Islet of Langerhans (tissue), 1 donor: Measurements from ENCODE around the gene NLRP5.
"Not testable (repeated sequence)": the region's sequence is repeated elsewhere in the genome, so short reads cannot be mapped to it uniquely, and the experiment has no call there.

ENCODE experiments used
- FAIRE-seq: peaks from one replicate; lab custom pipeline; 2011; peaks lifted over from hg19 to GRCh38; lab: Jason Lieb, UNC

NLRP5 gene

GRCh38 chr19:56076498-56076897 is 89.9 kb downstream of the NLRP5 start:
- FAIRE-seq = peak; percentile 45

- FAIRE-seq = no peak
Measured at GRCh38 chr19:56079609-56080008, 93.0 kb downstream of the NLRP5 start.

DNA sequence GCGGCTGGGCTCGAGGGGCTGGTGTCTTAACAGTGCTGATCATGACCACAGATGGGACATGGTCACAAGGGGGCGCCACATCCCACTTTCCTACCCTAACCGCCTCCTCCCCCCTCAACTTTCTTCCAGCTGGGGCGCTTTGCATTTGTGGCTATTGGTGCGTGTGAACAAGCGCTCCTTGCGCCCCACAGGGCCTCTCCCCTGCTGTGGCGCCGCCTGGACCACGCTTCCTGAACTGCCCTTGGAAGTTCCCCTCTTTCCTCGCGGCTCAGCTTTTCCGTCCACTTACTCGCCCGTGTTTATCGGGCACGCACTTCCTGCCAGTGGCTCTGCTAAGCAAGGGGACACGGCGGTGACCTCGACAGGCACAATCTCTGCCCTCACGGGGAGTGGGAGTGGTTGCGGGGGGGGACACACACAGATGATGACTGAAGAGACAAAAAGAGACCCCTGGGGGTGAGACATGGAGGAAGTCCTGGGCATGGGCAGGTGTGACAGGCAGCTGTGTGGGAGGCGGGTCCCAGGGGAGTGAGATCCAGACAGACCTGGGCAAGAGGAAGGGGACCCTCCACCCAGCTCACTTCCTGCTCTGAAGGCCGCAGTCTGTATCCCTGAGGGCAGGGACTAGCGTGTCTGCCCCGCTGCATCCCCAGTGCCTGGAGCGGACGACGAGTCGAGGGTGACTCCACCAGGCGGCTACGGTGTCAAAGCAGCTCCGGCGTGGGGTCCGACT is 94.3 kb downstream of the NLRP5 start:
- FAIRE-seq = no peak

- no peak for FAIRE-seq
Measured at GRCh38 chr19:56083668-56084067, 97.1 kb downstream of the NLRP5 start.

DNA sequence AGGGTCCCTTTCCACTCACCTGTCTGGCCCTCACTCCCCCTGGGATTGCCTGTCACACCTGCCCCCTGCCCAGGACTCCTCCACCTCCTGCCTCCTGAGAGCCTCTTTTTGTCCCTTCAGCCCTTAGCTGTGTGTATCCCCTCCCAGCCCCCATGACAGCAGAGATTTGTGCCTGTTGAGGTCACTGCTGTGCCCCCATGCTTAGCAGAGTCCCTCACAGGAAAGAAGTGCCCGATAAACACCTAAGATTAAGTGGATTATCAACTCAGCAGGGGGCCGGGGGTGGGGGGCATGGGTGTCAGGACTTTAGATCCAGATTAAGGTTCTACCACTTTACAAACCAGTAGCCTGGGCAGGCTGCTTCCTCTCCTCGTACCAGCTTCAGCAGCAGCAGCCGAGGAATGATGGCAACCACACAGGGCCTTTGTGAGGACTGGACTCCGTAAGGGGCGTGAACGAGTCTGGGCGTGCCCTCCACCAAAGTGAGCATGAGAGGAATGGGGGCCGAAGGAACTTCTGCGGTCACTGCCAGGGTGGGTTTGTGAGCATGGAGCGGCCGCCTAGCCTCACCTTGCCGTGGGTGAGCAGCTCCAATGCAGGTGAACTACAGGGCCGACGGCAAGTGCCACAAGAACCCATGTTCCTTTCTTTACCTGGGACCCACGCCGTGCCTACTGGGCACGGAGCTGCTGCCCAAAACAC is 98.4 kb downstream of the NLRP5 start:
- FAIRE-seq = no peak

DNA sequence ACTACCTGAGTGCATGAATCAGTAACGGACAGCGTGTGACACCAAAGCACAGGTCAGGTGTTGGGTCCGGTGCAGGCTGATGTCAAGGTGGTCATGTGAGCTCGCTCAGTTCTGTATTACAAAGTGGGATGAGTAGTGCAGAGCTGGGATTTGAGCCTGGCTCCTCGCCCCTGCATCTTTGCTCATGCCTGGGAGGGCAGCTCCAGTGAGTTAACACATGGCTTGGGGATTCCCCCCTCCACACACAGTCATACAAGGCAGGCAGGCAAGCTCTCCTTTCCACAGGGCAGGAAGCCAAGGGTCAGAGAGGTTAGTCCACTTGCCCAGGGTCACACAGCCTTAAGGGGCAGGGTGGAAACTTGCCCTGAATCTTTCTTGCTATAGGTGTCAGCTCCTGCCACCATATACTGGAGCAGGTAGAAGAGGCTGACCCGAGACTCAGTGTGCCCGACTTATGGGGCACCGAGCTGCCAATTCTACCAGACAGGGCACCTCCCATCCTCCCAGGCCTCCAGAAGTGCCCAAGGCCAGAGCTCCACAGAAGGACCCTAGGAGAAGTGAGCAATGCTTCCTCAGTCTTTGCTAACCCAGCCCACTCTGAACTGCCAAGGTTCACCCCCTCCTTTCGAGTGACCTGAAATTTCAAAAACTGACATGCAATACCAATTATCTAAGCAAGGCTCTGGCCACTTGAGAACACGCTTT is 99.1 kb downstream of the NLRP5 start:
- FAIRE-seq = no peak

DNA sequence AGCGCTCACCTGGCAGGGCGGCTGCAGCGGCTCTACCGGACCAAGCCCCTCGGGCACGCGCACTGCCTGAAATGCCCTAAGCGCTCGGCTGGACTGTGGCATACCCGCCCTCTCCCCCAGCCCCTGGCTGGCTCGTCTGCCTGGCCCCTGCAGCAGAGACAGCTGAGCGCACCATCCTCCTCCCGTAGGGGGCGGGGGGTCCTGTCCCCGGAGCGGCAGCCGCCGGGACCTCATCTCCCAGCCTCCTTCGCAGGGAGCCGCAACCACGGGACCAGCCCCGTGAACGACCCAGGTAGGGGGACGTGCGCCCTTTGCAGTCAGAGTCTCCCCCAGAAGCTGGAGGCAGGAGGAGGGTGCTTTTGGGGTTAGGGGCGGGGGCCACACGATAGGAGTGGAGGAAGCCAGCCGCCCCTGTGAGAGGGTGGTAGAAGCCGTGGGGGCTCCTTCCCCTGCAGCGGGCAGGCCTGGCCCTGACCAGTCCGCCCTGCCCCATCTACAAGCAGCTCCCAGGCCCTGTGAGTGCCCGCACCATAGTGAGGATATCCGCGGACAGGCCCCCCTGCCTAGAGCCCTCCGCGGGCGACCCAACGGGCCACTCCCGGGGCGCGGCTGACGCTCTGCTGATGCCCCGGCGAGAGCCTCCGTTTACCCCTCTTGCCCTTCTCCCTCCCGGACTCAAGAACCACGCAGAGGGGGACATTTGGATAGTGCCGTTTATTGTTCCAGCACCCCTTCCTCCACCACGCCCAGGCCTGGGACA is 100.3 kb downstream of the NLRP5 start:
- no peak for FAIRE-seq

- no peak for FAIRE-seq
Measured at GRCh38 chr19:56087647-56088496, 101.3 kb downstream of the NLRP5 start.

DNA sequence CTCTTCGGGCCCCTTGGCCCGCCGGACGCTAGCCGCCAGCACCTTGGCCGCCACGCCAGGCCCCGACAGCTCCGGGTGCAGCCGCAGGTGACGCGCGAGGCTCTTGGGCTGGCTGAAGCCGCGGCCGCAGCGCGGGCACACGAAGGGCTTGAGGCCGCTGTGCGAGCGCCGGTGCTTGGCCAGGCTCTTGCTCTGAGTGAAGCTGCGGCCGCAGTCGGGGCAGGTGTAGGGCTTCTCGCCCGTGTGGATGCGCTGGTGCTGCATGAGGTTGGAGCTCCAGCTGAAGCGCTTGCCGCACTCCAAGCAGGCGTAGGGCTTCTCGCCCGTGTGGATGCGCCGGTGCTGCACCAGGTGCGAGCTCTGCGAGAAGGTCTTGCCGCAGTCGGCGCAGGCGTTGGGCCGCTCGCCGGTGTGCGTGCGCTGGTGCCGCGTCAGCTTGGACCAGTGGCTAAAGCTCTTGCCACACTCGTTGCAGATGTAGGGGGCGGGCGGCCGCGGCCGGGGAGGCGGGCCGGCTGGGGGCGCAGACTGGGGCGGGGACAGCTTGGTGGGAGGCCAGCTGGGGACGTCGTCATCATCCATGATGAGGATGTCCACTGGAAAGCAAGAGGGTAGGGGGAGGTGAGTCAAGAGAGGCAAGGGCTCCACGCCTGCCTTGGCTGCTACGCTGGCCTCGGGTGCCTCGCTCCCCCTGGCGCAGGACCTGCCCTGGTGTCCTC is 102.1 kb downstream of the NLRP5 start:
- FAIRE-seq = no peak

GRCh38 chr19:56089344-56089743 is 102.8 kb downstream of the NLRP5 start:
- no peak for FAIRE-seq

GRCh38 chr19:56091066-56091490 is 104.5 kb downstream of the NLRP5 start:
- no peak for FAIRE-seq

DNA sequence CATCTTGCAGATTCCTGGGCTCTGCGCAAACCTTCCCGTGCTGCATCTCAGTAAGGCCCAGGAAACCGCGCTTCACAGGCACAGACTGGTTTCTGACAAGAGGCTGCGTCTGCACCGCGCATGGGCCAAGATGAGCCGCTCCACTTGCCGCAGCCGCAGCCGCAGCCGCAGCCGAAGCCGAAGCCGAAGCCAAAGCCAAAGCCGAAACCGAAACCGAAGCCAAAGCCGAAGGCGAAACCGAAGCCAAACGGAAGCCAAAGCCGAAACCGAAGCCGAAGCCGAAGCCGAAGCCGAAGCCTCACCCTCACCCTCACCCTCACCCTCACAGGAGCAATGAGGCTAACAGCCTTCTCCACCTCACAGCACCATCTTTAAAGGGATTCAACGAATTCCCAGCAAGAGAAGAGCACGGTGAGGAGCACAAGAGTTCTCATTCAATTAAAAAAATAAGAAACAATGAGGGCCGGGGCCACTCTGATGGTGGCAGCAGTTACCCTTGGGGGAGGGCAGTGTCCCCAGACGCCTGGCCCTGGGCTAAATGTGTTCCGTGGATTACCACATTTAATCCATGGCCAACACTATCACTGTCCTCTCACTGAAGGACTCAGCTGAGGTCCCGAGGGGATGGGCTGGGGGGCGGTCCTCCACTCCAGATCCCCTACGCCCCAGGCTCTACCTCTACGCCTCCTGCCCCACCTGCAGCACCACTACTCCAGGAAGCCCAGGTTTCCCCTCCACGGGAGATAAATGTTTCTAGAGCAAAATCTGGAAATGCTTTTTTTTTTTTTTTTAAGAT is 105.4 kb downstream of the NLRP5 start:
- no peak for FAIRE-seq

GRCh38 chr19:56092685-56093631 is 106.4 kb downstream of the NLRP5 start:
- FAIRE-seq = no peak

GRCh38 chr19:56094449-56094848 is 107.9 kb downstream of the NLRP5 start:
- no peak for FAIRE-seq

DNA sequence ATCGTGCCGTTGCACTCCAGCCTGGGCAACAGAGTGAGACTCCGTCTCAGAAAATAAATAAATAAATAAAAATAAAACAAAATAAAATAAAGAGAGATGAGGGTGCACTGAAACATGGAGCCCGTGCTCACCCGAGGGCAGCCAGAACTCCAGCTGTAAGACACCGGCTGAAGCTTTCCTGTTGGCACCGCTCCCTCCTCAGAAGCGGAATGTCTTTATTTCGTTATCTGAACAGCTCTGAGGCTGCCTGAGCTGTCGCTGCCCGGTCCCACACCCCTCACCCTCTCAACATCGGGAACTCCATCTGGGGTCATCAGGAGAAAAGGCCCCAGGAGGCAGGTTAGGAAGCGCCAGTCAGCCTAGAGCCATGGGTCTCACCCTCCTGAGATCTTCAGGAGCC is 110.1 kb downstream of the NLRP5 start:
- FAIRE-seq = no peak

- FAIRE-seq = no peak
Measured at GRCh38 chr19:56097306-56097705, 110.7 kb downstream of the NLRP5 start.

DNA sequence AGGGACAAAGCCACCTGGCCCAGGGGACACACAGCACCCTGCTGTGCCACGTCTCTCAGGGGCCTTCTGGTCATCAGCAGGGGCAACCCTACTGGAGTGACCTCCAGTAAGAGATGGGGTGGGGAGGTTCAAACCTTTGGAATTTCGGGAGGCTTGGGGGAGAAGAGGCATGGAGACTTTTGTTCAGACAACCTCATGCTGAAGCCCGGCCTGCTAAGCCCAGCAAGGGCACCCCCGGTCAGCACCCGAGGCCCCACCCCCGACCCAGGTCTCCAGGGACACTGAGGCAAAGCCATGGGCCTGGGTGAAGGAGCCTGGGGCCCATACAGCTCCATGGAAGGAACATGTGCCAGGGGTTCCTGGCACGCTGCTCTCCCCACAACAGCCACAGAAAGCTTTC is 111.2 kb downstream of the NLRP5 start:
- FAIRE-seq = no peak

DNA sequence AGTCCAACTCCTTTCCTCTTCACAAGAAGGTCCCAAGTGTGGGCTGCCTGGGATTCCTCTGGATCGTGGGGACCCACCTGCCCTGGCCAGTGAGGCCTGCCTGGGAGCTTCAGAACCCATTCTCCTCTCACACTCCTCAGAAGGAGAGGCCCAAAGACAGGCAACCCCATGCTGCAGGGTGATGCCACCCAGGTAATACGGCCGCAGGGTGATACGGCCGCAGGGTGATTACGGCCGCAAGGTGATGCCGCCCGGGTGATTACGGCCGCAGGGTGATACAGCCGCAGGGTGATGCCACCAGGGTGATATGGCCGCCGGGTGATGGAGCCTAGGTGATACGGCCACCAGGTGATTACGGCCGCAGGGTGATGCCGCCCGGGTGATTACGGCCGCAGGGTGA is 111.7 kb downstream of the NLRP5 start:
- not testable (repeated sequence) for FAIRE-seq
